NCI-H1436 (cell line): ENCODE measurements around the gene FLAD1.

Experiments
- DNase-seq: peaks from one replicate; lab custom pipeline; 2025; lab: John Stamatoyannopoulos, UW

FLAD1 gene

DNA sequence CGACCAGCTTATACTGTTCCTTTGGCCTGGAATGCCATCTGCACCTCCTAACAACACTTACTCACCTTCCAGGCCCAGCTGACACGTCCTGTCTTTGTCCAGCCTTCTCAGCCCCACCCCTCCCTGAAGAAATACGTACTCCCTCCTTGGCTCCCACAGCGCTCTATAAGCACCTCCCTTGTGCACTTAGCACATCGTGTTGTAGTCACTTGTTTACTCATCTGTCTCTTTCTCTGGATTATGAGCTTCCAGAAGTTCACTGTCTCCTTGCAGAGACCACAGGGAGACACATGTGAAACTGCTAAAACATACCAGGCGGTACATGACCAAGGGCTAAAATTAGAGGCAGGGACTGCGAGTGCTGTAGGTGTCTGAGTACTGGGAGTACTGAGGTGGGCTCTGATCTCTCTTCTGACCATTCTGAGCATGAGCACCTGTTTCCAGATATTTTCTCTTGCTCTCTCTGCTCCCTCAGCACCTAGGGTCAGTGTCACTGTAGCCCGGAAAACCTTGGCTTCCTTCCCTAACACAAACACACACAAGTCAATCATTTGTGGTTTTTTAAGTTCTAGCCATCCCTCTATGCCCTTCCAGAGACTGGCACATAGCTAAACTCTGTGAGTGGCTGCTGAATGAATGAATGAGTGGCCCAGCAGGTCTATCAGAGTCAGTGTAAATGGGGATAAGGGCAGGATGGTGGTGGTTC lies 55.6 kb downstream of the FLAD1 start:
- DNase-seq, result no peak

- no peak for DNase-seq
These were observed 56.1 kb downstream of the FLAD1 start for GRCh38 chr1:155039308-155039669.

- no peak for DNase-seq
These were observed 57.4 kb downstream of the FLAD1 start for GRCh38 chr1:155040358-155041093.
